Aorta (tissue), 5 donors: ENCODE measurements around the gene TMCO4. TPM values are rescaled to one million over a fixed set of nuclear protein-coding genes. Genes with fewer than 3 reads are reported as not detected.
A peak's percentile ranks its signal among the peaks of the same experiment; 100 is the strongest.

ENCODE experiments used
- ATAC-seq: fragments of 200-7000 bp; cut with Tn5 transposase; one replicate; pipeline ENCODE4 v1.9.1; 2022; ENCODE audit warnings: moderate library complexity; ENCODE audit not compliant: low FRiP score
- DNase-seq, 2 donors: peaks; one replicate each; pipeline ENCODE4 v3.0.0-alpha.2; 2020
- H3K27ac ChIP-seq, 2 donors: one replicate each; pipeline ENCODE4 v1.5.1; 2013; ENCODE audit warnings: low read length in 2 of 2, mild to moderate bottlenecking in 2 of 2, moderate library complexity in 2 of 2, control low read depth in 1 of 2, inconsistent platforms in 1 of 2, low read depth in 1 of 2
- H3K27me3 ChIP-seq, 2 donors: one replicate each; pipeline ENCODE4 v1.6.1; 2013; ENCODE audit warnings: control low read depth in 1 of 2, low read length in 1 of 2, mild to moderate bottlenecking in 1 of 2, moderate library complexity in 1 of 2; ENCODE audit not compliant: insufficient read depth in 2 of 2, control insufficient read depth in 1 of 2
- H3K36me3 ChIP-seq, 2 donors: one replicate each; pipeline ENCODE4 v1.6.1; 2013; ENCODE audit warnings: control low read depth in 1 of 2, low read length in 1 of 2, mild to moderate bottlenecking in 1 of 2; ENCODE audit not compliant: insufficient read depth in 2 of 2, control insufficient read depth in 1 of 2
- H3K4me1 ChIP-seq, 2 donors: one replicate each; pipeline ENCODE4 v1.6.1; 2013; ENCODE audit warnings: low read length in 2 of 2, control low read depth in 1 of 2, mild to moderate bottlenecking in 1 of 2, moderate library complexity in 1 of 2; ENCODE audit not compliant: insufficient read depth in 2 of 2, control insufficient read depth in 1 of 2
- H3K4me3 ChIP-seq, 2 donors: one replicate each; pipeline ENCODE4 v1.5.1; 2013; ENCODE audit warnings: low read length in 2 of 2, control low read depth in 1 of 2, mild to moderate bottlenecking in 1 of 2
- H3K9me3 ChIP-seq: one replicate; pipeline ENCODE4 v1.6.1; 2013; ENCODE audit warnings: mild to moderate bottlenecking, low read length; ENCODE audit not compliant: control insufficient read depth
- WGBS, 2 donors: extraction: QIAGEN DNeasy Blood & Tissue Kit; methylation state at CpG; one replicate each; pipeline ENCODE4 v1.1.7; 2013; 5-methylcytosine and 5-hydroxymethylcytosine counted together
- intact Hi-C, 2 donors: fragments of 100-400 bp; cut with DNase I; formaldehyde crosslinking; loops; one replicate each; pipeline versions ENCODE4 v1.14.2 to v1.15.0; 2022
- polyA plus RNA-seq, 2 donors: library from polyadenylated mRNA; stranded (reverse); fragments of 200-250 nt; gene quantifications; one replicate each; pipeline ENCODE4 v1.2.3, GENCODE V29; 2013
- total RNA-seq, 2 donors: library from RNA; stranded (reverse); fragmentation: NEBNext Ultra II Directional; extraction: Animal tissue kit (Norgen Biotek cat#: 25700); gene quantifications; one replicate each; pipeline ENCODE4 v1.2.1, GENCODE V29; 2021
- donor health status: healthy with polysubstance abuse.
- donor health status: Bipolar disorder and iron deficiency.
- donor health status: DM: no; HTN: no; CAD: no.
- donor health status: DM: no; HTN: no; CAD: no.
- donor health status: DM: yes; HTN: yes; CAD: no.

Gene TMCO4
- total and polyA plus RNA-seq, 4 donors, result 18.7 to 37.1 (median 27.9) TPM

DNA sequence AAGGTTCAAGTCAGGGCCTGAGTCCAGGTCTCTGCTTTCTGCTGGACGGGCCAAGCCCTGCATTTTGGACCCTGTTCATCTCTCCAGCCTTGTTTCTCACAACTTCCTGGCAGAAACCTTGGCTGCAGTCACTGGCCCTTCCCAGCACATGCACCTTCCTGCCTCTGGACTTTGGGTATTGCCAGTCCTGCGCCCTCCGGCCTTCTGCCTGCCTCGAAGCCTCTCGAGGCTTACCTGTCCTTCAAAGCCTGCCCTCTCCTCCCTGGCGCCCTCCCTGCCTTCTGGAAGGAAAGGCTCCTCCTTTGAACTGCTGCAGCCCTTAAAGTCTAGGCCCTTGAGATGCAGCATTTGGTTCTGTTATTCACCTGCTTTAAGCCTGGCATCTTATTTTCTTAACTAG lies 82.2 kb downstream of the TMCO4 start:
- H3K9me3 ChIP-seq, result no peaks in the 10 kb centered on the region
- no peak for DNase-seq
- intact Hi-C loops, result loop anchor here (2.0 to 10.0 kb wide), 3 partner anchors 93 to 157 kb away; no protein-coding TSS in a partner anchor
- peaks cover 0 to 2% of the 10 kb centered on the region in 2 donors for H3K36me3 ChIP-seq
- no peak for ATAC-seq
- H3K27me3 ChIP-seq, result no peaks in the 10 kb centered on the region
- no peaks in the 10 kb centered on the region for H3K4me1 ChIP-seq
- 32 to 36% methylated on average over 6 of the region's 6 CpGs for WGBS, 2 donors
- no peak overlapping the region for H3K27ac ChIP-seq
- no peak overlapping the region for H3K4me3 ChIP-seq

DNA sequence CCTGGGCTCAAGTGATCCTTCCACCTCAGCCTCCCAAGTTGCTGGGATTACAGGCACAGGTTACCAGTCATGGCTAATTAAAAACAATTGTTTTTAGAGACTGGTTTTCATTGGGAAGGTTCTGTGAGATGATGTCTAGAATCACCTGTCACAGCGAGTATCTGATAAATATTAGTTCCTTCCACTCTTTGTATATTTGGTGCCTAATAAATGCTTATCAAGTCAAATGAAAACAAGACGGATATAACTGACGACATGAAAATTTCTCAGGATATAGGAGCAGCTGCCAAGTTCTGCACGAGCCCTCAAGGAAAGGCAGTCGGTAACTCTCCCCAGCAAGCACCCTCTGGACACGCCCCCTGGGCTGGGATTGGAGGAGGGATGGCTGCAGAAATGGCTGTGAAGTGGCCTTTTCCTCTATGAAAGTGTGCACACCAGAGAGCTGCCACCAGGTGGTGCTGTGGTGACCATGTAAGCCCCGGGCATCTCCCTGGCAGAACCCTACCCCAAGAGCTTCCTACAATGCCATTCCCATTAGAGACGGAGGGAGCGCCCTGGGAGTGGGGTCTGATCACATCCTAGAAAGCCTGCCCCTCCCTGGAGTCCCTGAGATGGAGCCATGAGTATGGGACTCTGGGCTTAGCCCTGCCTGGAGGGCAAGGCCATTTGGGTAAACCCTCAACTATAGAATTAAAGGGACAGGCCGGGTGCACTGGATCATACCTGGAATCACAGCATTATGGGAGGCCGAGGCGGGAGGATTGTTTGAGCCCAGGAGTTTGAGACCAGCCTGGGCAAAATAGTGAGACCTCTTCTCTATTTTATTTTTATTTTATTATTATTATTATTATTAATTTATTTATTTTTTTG lies 84.1 kb downstream of the TMCO4 start:
- Histone ChIP-seq H3K27ac (no peak overlapping the region), H3K27me3 (no peaks in the 10 kb centered on the region), H3K4me1 (no peaks in the 10 kb centered on the region), H3K36me3 (peaks cover 0 to 2% of the 10 kb centered on the region in 2 donors), H3K9me3 (no peaks in the 10 kb centered on the region), H3K4me3 (no peak overlapping the region)
- 31 to 33% methylated on average over 12 of the region's 12 CpGs for WGBS, 2 donors
- intact Hi-C loops, result loop anchor here (1.0 to 10.0 kb wide), 5 partner anchors 18 to 167 kb away; partner anchors contain the start of gene OTUD3 (in 1 of the 2)
- ATAC-seq, result peak; percentile 95
- peak; percentile 95 to 98 for DNase-seq

DNA sequence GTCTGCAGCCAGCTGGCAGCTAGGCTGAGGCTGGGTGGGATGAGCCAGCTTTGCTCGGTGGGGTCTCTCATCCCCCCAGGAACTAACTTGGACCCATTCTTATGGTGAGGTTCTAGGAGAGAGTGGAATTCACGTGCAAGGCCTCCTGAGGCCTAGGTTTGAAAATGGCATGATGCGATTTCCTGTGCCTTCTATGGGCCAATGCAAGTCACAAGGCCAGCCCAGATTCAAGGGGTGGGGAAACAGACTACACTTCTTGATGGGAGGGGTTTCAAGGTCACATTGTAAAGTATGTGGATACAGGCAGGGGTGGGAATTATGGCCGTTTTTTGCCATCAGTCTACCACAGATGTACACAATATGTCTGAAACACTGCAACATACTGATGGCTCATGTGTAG lies 86.8 kb downstream of the TMCO4 start:
- peaks cover 0 to 2% of the 10 kb centered on the region in 2 donors for H3K36me3 ChIP-seq
- no peak for ATAC-seq

DNA sequence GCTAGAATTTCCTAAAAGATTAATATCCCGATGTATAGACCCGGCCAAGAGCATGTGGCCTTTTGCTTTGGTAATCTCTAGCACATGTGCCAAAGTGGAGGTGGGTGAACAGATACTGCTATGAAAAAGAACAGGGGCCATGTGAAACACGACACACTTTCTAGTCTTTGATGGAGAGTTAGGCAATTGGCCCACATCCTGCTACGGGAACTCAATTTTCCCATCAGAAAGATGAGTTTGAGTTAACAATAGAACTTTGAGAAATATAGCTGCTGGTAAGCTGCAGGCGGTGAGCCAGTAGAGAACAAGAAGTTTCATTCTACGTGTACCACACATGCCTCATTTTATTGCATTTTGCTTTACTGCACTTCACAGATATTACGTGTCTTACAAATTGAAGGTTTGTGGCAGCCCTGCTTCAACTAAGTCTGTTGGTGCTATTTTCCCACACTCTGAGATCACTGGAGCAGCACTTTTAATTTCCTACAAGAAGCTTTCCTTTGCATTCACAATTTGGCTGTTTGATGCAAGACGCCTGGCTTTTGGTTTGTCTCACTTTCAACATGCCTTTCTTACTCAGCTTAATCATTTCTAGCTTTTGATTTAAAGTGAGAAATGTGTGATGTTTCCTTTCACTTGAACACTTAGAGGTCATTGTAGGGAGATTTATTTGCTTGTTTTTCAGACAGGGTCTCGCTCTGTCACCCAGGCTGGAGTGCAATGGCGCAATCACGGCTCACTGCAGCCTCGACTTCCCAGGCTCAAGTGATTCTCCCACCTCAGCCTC lies 88.7 kb downstream of the TMCO4 start:
- no peak for DNase-seq
- Histone ChIP-seq H3K9me3 (no peaks in the 10 kb centered on the region), H3K27ac (no peak overlapping the region), H3K4me1 (no peaks in the 10 kb centered on the region), H3K36me3 (peaks cover 0 to 2% of the 10 kb centered on the region in 2 donors), H3K27me3 (no peaks in the 10 kb centered on the region), H3K4me3 (no peak overlapping the region)
- ATAC-seq, result no peak
- WGBS, 2 donors, result 90 to 91% methylated on average over 12 of the region's 12 CpGs
- intact Hi-C loops, result loop anchor here in 1 of 2 donors (10.0 kb wide), 1 partner anchor 164 kb away; no protein-coding TSS in a partner anchor

More for the DNA sequence above, 86.8 kb downstream of the TMCO4 start:
- DNase-seq, result no peak
- Histone ChIP-seq H3K27me3 (no peaks in the 10 kb centered on the region), H3K4me1 (no peaks in the 10 kb centered on the region), H3K27ac (no peak overlapping the region), H3K9me3 (no peaks in the 10 kb centered on the region), H3K4me3 (no peak overlapping the region)
- 59 to 75% methylated on average over 4 of the region's 4 CpGs for WGBS, 2 donors
- intact Hi-C loops, result loop anchor here in 1 of 2 donors (10.0 kb wide), 1 partner anchor 162 kb away; no protein-coding TSS in a partner anchor

DNA sequence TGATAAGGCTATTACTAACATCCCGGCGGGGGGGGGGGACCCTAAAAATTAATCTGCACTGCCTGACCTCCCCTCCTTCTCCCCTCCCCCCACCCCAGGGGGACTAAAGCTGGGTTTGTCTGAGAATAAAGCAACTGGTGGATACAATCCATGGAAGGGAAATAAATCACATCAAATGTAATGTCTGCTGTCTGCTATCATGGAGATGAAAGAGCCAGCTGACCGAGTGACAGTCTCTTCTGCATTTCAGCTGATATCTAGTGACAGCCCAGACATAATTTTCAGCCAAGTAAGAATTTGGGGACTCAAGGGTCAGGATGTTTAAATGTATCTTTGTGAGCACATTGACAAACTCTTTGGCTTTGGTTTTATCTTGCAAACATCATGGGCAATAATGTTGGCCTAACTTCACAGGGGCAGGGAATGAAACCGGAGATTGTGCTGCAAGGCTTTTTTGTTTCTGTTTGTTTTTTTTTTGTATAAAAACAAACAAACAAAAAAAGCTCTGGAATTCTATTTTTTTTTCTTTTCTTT lies 90.4 kb downstream of the TMCO4 start:
- DNase-seq, result no peak
- Histone ChIP-seq H3K4me3 (no peak overlapping the region), H3K9me3 (no peaks in the 10 kb centered on the region), H3K4me1 (no peaks in the 10 kb centered on the region), H3K36me3 (peaks cover 0 to 2% of the 10 kb centered on the region in 2 donors), H3K27me3 (no peaks in the 10 kb centered on the region), H3K27ac (no peak overlapping the region)
- WGBS, 2 donors, result 81 to 84% methylated on average over 4 of the region's 4 CpGs
- intact Hi-C loops, result no loop called here
- ATAC-seq, result no peak

DNA sequence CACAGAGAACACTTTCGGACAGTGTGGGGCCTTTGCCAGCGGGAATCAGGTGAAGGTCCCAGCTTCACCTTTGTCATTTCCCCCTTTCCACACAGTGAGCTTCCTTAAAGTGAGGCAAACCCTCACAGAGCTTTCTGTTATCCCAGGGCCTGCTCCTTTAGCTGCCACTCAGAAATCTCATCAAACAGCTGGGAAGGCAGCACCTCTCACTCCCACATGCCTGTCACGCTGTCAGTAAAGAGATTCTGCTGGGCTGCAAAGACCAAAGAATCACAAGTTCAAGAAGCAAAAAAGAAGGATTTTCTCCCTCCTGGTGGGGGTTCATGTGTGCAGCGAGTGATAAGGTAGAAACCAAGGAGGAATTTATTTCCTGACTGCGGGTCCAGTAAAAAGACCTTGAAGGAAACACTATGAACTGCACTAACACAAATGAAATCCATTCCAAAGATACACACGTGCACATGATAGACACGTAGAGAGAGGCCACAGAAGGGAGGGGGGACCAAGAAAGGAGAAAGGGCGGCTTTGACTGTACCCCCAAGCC lies 91.1 kb downstream of the TMCO4 start:
- no peak overlapping the region for H3K27ac ChIP-seq
- intact Hi-C loops, result no loop called here
- WGBS, 2 donors, result 83 to 89% methylated on average over 8 of the region's 8 CpGs
- H3K27me3 ChIP-seq, result no peaks in the 10 kb centered on the region
- no peak for DNase-seq
- H3K4me3 ChIP-seq, result no peak overlapping the region
- H3K4me1 ChIP-seq, result no peaks in the 10 kb centered on the region
- no peaks in the 10 kb centered on the region for H3K9me3 ChIP-seq
- H3K36me3 ChIP-seq, result peaks cover 0 to 2% of the 10 kb centered on the region in 2 donors
- no peak for ATAC-seq

DNA sequence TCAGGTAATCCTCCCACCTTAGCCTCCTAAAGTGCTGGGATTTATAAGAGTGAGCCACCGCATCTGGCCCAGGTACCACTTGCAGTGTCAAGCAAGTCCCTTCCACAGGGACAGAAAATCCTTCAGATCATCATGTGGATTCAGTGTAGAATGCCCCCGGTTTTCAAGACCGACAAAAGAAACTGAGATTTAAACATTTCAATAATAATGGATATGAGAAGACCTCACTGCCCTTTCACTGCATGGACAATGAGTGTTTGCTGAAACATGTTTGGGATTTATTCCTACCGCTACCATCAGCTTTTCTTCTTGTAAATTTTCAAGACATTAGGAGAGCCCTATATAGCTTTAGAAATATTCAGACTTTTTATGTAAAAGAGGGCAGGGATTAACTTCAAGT lies 93.6 kb downstream of the TMCO4 start:
- DNase-seq, result no peak
- intact Hi-C loops, result no loop called here
- Histone ChIP-seq H3K27me3 (no peaks in the 10 kb centered on the region), H3K9me3 (no peaks in the 10 kb centered on the region), H3K4me3 (no peak overlapping the region), H3K4me1 (no peaks in the 10 kb centered on the region), H3K27ac (no peak overlapping the region), H3K36me3 (no peaks in the 10 kb centered on the region)
- ATAC-seq, result no peak
- WGBS, 2 donors, result 93% methylated on average over 4 of the region's 4 CpGs

DNA sequence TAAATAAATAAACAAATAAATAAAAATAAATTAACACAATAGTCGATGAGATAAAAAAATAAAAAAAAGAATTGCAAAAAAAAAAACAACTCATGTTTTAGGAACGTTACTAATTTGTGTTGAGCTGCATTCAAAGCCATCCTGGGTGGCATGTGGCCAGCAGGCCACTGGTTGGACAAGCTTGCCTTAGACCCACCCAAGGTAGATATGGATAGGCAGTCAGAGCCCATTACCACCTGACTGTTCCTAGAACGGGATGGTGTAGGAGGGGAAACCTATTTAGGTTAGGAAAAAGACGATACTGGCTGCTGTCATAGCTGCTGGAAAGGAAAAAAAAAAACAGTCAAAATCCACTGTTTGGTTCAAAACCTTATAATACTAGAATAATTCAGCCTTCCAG lies 94.3 kb downstream of the TMCO4 start:
- intact Hi-C loops, result no loop called here
- ATAC-seq (no peak), DNase-seq (no peak)

More for the DNA sequence above, 94.3 kb downstream of the TMCO4 start:
- H3K4me3 ChIP-seq, result no peak overlapping the region
- H3K9me3 ChIP-seq, result no peaks in the 10 kb centered on the region
- no peaks in the 10 kb centered on the region for H3K27me3 ChIP-seq
- no peaks in the 10 kb centered on the region for H3K4me1 ChIP-seq
- WGBS, 2 donors, result 82 to 84% methylated on average over 4 of the region's 4 CpGs
- no peak overlapping the region for H3K27ac ChIP-seq
- H3K36me3 ChIP-seq, result no peaks in the 10 kb centered on the region
